NCI-H2107 (cell line): ENCODE results near the gene COX6A1.

Experiments used
- DNase-seq: peaks from one replicate; lab custom pipeline; 2025; lab: John Stamatoyannopoulos, UW

COX6A1 gene

GRCh38 chr12:120437735-120438494 lies at the start of gene COX6A1:
Gene COX6A1, plus strand, starts transcription at chr12:120438113. Its CDS starts 14 bp downstream, at chr12:120438127.
- peak; percentile 99 for DNase-seq

GRCh38 chr12:120388691-120389481 lies 49.0 kb upstream of the COX6A1 start:
- peak; percentile 91 for DNase-seq

DNA sequence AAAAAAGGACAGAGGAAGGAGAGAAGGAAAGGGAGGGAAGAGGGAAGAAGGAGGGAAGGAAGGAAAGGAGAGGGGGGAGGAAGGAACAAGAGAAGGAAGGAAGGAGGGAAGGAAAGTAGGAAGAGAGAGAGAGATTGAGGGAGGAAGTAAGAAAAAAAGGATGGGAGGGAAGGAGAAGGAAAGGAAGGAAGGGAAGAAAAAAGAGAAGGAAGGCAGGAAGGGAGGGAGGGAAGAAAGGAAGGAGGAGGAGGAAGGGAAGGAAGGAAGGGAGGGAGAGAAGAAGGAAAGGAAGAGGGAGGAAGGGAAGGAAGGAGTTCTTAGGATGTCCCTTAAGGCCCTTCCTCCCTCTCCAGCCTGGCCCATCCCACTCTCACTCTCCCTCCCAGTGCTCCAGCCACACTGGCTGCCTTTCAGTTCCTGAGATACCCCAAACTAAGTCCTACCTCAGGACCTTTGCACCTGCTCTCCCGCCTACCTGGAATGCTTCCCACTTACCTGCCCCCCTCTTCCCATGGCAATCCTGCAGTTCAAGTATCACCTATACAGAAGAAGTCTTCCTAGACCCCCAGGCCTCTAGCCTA lies 47.3 kb upstream of the COX6A1 start:
- DNase-seq, result no peak

DNA sequence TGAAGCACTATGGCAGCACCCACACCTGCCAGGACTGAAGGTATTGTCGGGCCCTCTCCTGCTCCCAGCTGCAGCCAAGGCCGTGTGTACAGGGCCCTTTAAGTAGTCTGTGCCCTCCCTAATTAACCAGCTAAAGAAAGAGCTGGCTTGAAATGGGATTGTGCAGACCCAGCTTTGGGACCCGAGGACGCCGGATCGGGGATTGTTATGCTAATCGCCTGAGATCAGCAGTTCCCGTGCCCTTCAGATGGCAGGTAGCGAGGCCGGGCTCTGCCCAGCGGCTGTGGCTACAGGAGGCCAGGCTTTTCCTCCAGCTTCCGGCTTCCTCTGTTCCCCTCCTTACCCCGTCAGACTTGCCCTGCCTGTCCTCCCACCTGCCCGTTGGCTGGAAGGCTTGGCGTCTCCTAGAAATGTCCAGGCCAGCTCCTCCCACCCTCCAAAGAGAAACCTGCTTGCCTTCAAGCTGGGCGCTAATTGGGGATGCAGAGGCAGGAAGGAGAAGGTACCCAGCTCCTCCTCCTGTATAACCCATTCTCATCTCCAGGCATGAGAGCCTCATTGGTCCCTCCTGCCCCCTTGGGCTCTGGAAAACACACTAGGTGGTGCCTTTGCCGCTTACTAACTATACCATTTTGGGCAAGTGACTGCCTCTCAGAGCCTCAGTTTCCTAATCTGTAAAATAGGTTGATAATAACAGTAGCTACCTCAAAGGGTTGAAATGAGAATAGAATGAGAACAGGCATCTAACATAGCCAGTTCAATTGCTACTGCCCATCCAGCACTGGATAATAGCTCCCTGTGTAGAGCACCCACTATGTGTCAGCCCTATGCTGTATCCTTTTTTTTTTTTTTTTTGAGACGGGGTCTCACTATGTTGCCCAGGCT lies 43.2 kb upstream of the COX6A1 start:
- peak; percentile 73 for DNase-seq

DNA sequence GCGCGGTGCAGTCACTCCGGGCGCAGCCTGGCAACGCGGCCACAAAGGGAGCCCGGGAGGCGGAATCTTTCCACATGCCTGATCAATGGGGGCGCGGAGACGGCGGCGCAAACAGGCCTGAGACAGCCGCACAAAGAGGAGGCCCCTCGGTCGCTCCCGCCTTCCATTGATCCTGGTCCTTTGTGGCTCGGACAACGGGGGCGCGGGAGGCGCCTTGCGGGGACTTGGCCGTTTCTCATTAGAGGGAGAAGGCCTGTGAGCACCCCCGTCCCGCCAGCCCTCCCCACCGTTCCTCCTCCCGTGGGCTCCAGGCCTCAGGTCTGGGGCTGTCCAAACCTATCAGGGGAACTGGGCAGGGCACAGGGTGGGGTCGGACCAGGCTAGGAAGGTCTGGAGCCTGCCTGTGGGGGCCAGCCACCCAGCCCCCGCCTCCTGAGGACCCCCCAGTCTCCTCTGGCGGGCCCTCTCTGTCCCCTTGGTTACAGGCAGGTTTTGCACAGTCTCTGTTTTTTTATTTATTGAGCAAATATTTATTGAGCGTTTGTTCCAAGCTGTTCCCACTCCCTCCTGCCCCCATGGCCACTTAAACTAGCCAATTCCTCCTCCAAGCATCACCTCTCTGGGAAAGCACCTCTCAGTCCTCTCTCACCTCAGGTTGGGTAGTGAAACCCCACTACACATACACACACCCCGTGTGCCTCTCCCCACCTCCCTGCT lies 39.9 kb upstream of the COX6A1 start:
- no peak for DNase-seq

DNA sequence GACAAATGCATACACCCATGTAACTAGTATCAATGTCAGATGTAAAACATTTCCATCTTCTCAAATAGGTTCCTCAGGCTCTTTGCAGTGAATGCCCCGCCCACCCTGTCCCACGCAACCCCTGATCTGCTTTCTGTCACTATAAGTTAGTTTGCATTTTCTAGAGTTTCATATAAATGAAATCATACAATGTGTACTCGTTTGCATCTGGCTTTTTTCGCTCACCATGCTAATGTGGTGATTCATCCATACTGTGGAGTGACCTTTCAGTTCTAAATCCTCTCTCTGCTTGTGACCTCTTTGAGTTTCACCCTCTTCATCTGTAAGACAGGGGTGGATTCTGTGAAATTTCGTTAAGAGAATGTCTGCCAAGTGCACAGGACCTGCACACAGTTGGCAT lies 38.4 kb upstream of the COX6A1 start:
- no peak for DNase-seq

DNA sequence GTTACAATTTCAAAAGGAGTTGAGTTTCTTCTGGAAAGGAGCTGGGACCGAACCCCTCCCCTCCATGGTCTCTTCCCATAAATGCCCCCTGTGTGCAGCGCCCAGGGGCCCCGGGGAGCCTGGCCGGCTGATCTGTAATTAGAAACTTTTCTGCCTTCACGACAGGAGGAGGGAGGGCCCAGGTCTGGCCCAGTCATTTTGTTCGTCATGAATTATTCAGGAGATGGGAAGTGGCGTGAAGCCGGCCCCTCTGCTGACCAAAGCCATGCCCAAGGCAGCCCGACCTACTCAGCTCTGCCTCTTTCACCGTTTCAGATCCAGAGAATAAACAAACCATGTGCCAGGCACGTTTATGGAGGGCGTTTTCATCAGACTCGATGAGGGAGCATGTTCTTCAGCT lies 35.7 kb upstream of the COX6A1 start:
- no peak for DNase-seq

- no peak for DNase-seq
Measured at GRCh38 chr12:120403869-120404268, 34.0 kb upstream of the COX6A1 start.

DNA sequence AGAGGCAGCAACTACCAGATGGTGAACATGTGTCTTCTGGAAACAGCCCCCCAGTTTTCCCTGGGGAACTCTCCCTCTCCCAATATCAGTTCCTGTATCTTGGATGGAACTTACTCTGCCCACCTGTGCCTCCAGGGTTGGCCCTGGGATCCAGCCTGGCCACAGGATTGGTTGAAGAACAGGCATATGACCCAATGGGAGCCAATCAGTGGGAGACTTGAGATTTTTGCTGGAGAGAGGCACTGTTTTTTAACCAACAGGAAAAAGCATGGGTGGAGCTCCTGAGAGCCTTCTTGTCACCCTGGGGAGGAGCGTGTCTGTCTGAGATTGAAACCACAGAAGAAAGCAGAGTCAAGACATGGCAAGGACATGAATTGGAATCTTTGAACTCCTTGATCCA lies 33.6 kb upstream of the COX6A1 start:
- DNase-seq, result no peak

GRCh38 chr12:120406069-120406468 lies 31.8 kb upstream of the COX6A1 start:
- DNase-seq, result no peak

- no peak for DNase-seq
Measured at GRCh38 chr12:120406553-120406952, 31.4 kb upstream of the COX6A1 start.

DNA sequence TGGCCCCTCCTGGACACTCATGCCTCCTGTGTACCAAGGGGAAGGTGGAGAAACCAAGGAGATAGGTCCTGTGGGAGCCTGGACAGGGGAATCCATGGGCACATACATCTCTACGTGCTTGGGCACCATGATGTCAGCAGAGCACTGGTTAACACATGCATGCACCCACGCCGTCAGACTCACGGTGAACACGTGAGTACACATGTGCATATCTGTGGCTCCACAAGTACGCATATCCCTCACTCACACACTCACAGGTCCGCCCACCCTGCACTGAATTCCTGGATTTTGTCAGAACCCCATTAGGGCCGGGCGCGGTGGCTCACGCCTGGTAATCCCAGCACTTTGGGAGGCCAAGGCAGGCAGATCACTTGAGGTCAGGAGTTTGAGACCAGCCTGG lies 29.1 kb upstream of the COX6A1 start:
- no peak for DNase-seq

- DNase-seq, result no peak
Measured at GRCh38 chr12:120412421-120412820, 25.5 kb upstream of the COX6A1 start.

GRCh38 chr12:120413901-120414695 lies 23.8 kb upstream of the COX6A1 start:
- DNase-seq, result no peak

- no peak for DNase-seq
Measured at GRCh38 chr12:120416490-120417216, 21.3 kb upstream of the COX6A1 start.

DNA sequence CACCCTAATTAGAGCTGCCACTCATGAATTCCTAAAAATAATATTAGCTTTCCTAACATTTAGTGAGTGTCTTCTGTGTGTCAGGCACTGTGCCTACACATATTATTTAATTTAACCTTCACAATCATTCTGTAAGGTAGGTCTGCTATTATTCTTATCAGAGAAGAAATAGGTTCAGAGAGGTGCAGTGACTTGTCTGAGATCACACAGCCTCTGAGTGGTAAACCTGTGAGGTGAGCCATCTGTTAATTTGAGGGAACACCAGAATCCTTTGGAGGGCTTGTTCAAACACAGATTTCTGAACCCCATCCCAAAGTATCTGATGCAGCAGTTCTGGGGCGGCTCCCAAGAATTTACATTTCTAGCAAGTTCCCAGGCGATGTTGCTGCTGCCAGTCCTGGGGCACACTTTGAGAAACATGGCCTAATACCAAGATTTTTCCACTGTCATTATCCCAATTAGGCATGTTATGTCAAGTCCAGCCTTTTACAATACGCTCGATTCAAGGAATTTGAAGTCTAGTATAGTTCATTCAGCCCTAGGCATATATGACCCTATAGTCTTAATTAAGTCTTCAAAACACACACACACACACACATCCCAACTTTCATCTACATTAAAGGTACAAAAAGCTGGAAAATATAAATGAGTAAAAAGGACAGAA lies 19.9 kb upstream of the COX6A1 start:
- DNase-seq, result no peak

GRCh38 chr12:120421701-120422100 lies 16.2 kb upstream of the COX6A1 start:
- DNase-seq, result no peak

- no peak for DNase-seq
Measured at GRCh38 chr12:120422892-120423456, 14.9 kb upstream of the COX6A1 start.

DNA sequence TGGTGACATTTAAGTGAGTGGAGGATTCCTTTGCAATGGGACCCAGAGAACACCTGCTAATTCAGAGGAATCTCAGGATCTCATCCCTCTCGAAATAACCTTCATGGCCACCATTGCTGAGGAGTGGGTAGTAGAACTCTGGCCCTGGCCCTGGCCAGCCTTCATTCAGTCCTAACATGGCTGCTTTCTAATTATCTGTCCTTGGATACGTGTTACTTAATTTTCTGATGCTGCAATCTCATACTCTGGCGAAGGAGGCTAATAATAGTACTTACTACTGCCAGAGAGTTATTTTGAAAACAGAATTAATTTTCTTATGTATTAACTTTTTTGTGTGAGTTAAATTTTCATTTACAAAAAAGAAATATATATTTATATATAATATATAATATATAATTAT lies 12.1 kb upstream of the COX6A1 start:
- no peak for DNase-seq
